ENCODE results near the gene BRCC3.

Gene BRCC3

GRCh38 chrX:155056877-155057792, 14.2 kb upstream of the BRCC3 start:
- peak; percentile 67 to 73 for ATAC-seq

GRCh38 chrX:155061760-155062159, 9.5 kb upstream of the BRCC3 start:
- ATAC-seq, result no peak

GRCh38 chrX:155065035-155065734, 6.1 kb upstream of the BRCC3 start:
- ATAC-seq, result no peak

GRCh38 chrX:155068165-155068564, 3.1 kb upstream of the BRCC3 start:
- ATAC-seq, result no peak

GRCh38 chrX:155069414-155069813, 1.9 kb upstream of the BRCC3 start:
- ATAC-seq, result no peak

- no peak for ATAC-seq
Observed at GRCh38 chrX:155070038-155070437, 1.3 kb upstream of the BRCC3 start.

GRCh38 chrX:155070663-155070974, 689 bp upstream of the BRCC3 start:
- ATAC-seq, result no peak

- ATAC-seq, result no peak
Observed at GRCh38 chrX:155071694-155072280, 479 bp downstream of the BRCC3 start.

- peak in 1 of 2 donors; percentile 45 for ATAC-seq
Observed at GRCh38 chrX:155086202-155086840, 15.0 kb downstream of the BRCC3 start.

- ATAC-seq, result no peak
Observed at GRCh38 chrX:155086961-155087735, 15.8 kb downstream of the BRCC3 start.

- ATAC-seq, result peak in 1 of 2 donors; percentile 73
Observed at GRCh38 chrX:155094468-155095061, 23.3 kb downstream of the BRCC3 start.

GRCh38 chrX:155105919-155106318, 34.6 kb downstream of the BRCC3 start:
- no peak for ATAC-seq

- ATAC-seq, result peak; percentile 87 to 89
Observed at GRCh38 chrX:155108427-155108826, 37.1 kb downstream of the BRCC3 start.

- ATAC-seq, result no peak
Observed at GRCh38 chrX:155112171-155112570, 40.9 kb downstream of the BRCC3 start.

- ATAC-seq, result no peak
Observed at GRCh38 chrX:155113097-155113496, 41.8 kb downstream of the BRCC3 start.

GRCh38 chrX:155115174-155115819, 44.0 kb downstream of the BRCC3 start:
- no peak for ATAC-seq

- no peak for ATAC-seq
Observed at GRCh38 chrX:155127465-155127864, 56.2 kb downstream of the BRCC3 start.

- no peak for ATAC-seq
Observed at GRCh38 chrX:155127940-155128339, 56.6 kb downstream of the BRCC3 start.

GRCh38 chrX:155132110-155132509, 60.8 kb downstream of the BRCC3 start:
- no peak for ATAC-seq

- ATAC-seq, result no peak
Observed at GRCh38 chrX:155134255-155134654, 62.9 kb downstream of the BRCC3 start.

- ATAC-seq, result no peak
Observed at GRCh38 chrX:155143959-155144548, 72.7 kb downstream of the BRCC3 start.
